Panc1 (cell line): ENCODE data around the gene RNF115. TPM values are rescaled to one million over a fixed set of nuclear protein-coding genes. Genes with fewer than 3 reads are reported as not detected.

Source experiments
- ATAC-seq: fragments of 200-7000 bp; cut with Tn5 transposase; 2 replicates; pipeline ENCODE4 v1.9.1; 2020; ENCODE audit warnings: mild to moderate bottlenecking, moderate library complexity
- BruUV-seq: library from RNA; stranded (reverse); fragments of 400-500 nt; replicated peaks from 2 replicates; lab custom pipeline; 2021; lab: Mats Ljungman, UMichigan
- CTCF ChIA-PET: fragments of 300-600 bp; sonication (Branson Sonifier 250); formaldehyde crosslinking; loops from one replicate; lab custom pipeline; 2022; ENCODE audit warnings: antibody characterized with exemption; lab: Charles Lee
- POLR2A ChIA-PET: fragments of 300-600 bp; sonication (Branson Sonifier 250); formaldehyde crosslinking; loops from one replicate; lab custom pipeline; 2022; ENCODE audit warnings: antibody characterized with exemption; lab: Charles Lee
- DNase-seq: peaks from one replicate; pipeline ENCODE4 v3.0.0-alpha.2; 2010; ENCODE audit warnings: low read depth, low spot score
- H3K27ac ChIP-seq: 2 replicates; pipeline ENCODE4 v1.5.1; 2011; ENCODE audit warnings: mild to moderate bottlenecking, low read length, inconsistent platforms
- H3K27me3 ChIP-seq: fragments of 200-500 bp; sonication (Bioruptor generic); 2 replicates; pipeline ENCODE4 v1.6.0; 2014; ENCODE audit warnings: low read length, inconsistent platforms; ENCODE audit not compliant: control insufficient read depth, insufficient read depth
- H3K36me3 ChIP-seq: fragments of 200-500 bp; sonication (Bioruptor generic); 2 replicates; pipeline ENCODE4 v1.5.1; 2014; ENCODE audit warnings: inconsistent platforms, mild to moderate bottlenecking, low read length, moderate library complexity; ENCODE audit not compliant: control insufficient read depth, insufficient read depth
- H3K4me1 ChIP-seq: 2 replicates; pipeline ENCODE4 v1.5.1; 2011; ENCODE audit warnings: inconsistent platforms, mild to moderate bottlenecking, low read length, moderate library complexity; ENCODE audit not compliant: control insufficient read depth, insufficient read depth
- H3K4me3 ChIP-seq, 2 experiments: 2 replicates each; pipeline ENCODE4 v1.5.1; 2011 to 2012; ENCODE audit warnings: low read depth in 2 of 2, low read length in 2 of 2, mild to moderate bottlenecking in 2 of 2, inconsistent platforms in 1 of 2, moderate library complexity in 1 of 2
- H3K9me3 ChIP-seq: fragments of 200-500 bp; sonication (Bioruptor generic); 2 replicates; pipeline ENCODE4 v1.5.1; 2014; ENCODE audit warnings: low read depth, mild to moderate bottlenecking, inconsistent platforms, low read length, moderate library complexity; ENCODE audit not compliant: control insufficient read depth, insufficient read depth
- POLR2AphosphoS5 ChIP-seq: IDR thresholded peaks from 2 replicates; pipeline ENCODE4 v1.6.1; 2012; ENCODE audit warnings: mild to moderate bottlenecking, low read depth, low read length, moderate library complexity
- SIN3A ChIP-seq: IDR thresholded peaks from 2 replicates; pipeline ENCODE4 v1.6.1; 2012; ENCODE audit warnings: low read depth, mild to moderate bottlenecking, low read length, moderate library complexity, borderline replicate concordance; ENCODE audit not compliant: insufficient read depth
- TCF7L2 ChIP-seq: IDR thresholded peaks from 2 replicates; pipeline ENCODE4 v1.6.1; 2011; ENCODE audit warnings: mild to moderate bottlenecking, low read depth, low read length, inconsistent platforms
- in situ Hi-C: cut with HindIII; loops from 2 replicates; pipeline ENCODE4 v1.10.0; 2016; ENCODE audit warnings: low sequenced_read_pairs, low pct_unique_long_range_greater_than_20kb
- intact Hi-C: fragments of 100-400 bp; cut with micrococcal nuclease; formaldehyde crosslinking; loops from one replicate; pipeline ENCODE4 v1.10.0; 2022; ENCODE audit not compliant: unreplicated experiment
- total RNA-seq: library from RNA; stranded (reverse); gene quantifications from one replicate; pipeline ENCODE4 v1.2.1, GENCODE V29; 2021; ENCODE audit not compliant: unreplicated experiment
- TF ChIP-seq, protein P1 (sequence below): fragments of 450-650 bp; IDR thresholded peaks from 2 replicates; pipeline ENCODE4 v1.5.1; 2017; ENCODE audit warnings: mild to moderate bottlenecking
- TF ChIP-seq, protein P2 (sequence below), 2 experiments: IDR thresholded peaks; 2 replicates each; pipeline ENCODE4 v1.6.1; 2011 to 2012; ENCODE audit warnings: low read depth in 2 of 2, control low read depth in 1 of 2, low read length in 1 of 2, mild to moderate bottlenecking in 1 of 2, moderate library complexity in 1 of 2; ENCODE audit not compliant: insufficient read depth in 1 of 2

Gene RNF115
- total RNA-seq, 1 experiment from 2014 or later = 14.5 TPM

DNA sequence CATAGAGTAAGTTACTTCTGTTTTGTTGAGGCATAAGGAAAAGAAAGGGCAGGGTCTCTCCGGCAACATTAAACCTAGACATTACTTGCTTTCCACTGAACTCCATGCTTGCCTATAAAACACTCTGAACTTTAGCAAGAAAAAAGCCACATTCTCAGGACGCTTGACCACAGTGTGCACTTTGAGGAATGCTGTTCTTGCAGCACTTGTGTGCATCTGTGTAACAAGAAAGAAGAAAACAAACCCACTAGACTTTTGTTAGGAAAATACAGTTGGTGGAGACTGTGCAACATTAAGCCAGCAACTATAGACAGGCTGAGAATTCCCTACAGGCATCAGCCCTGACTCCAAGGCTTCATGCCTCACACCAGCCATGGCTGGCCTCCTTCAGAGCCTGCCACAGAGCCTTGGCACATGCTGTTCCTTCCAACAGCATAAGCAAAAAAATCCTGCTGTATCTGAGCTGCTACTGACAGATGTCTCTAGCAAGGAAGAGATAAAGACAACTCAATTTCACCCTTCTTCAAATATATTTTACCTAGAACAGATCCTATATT lies 122.5 kb downstream of the RNF115 start:
- H3K9me3 ChIP-seq = no peaks in the 10 kb centered on the region
- TF ChIP-seq, protein P1, sequence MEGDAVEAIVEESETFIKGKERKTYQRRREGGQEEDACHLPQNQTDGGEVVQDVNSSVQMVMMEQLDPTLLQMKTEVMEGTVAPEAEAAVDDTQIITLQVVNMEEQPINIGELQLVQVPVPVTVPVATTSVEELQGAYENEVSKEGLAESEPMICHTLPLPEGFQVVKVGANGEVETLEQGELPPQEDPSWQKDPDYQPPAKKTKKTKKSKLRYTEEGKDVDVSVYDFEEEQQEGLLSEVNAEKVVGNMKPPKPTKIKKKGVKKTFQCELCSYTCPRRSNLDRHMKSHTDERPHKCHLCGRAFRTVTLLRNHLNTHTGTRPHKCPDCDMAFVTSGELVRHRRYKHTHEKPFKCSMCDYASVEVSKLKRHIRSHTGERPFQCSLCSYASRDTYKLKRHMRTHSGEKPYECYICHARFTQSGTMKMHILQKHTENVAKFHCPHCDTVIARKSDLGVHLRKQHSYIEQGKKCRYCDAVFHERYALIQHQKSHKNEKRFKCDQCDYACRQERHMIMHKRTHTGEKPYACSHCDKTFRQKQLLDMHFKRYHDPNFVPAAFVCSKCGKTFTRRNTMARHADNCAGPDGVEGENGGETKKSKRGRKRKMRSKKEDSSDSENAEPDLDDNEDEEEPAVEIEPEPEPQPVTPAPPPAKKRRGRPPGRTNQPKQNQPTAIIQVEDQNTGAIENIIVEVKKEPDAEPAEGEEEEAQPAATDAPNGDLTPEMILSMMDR = no peak
- TF ChIP-seq TCF7L2 (no peak), SIN3A (no peak), POLR2AphosphoS5 (no peak)
- TF ChIP-seq, protein P2, sequence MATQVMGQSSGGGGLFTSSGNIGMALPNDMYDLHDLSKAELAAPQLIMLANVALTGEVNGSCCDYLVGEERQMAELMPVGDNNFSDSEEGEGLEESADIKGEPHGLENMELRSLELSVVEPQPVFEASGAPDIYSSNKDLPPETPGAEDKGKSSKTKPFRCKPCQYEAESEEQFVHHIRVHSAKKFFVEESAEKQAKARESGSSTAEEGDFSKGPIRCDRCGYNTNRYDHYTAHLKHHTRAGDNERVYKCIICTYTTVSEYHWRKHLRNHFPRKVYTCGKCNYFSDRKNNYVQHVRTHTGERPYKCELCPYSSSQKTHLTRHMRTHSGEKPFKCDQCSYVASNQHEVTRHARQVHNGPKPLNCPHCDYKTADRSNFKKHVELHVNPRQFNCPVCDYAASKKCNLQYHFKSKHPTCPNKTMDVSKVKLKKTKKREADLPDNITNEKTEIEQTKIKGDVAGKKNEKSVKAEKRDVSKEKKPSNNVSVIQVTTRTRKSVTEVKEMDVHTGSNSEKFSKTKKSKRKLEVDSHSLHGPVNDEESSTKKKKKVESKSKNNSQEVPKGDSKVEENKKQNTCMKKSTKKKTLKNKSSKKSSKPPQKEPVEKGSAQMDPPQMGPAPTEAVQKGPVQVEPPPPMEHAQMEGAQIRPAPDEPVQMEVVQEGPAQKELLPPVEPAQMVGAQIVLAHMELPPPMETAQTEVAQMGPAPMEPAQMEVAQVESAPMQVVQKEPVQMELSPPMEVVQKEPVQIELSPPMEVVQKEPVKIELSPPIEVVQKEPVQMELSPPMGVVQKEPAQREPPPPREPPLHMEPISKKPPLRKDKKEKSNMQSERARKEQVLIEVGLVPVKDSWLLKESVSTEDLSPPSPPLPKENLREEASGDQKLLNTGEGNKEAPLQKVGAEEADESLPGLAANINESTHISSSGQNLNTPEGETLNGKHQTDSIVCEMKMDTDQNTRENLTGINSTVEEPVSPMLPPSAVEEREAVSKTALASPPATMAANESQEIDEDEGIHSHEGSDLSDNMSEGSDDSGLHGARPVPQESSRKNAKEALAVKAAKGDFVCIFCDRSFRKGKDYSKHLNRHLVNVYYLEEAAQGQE (IDR thresholded peaks at IDR 0.05; ENCODE audit: insufficient read depth in 1 of 2, low read depth in 2 of 2, low read length in 1 of 2) = no peak
- H3K4me1 ChIP-seq = no peaks in the 10 kb centered on the region
- H3K36me3 ChIP-seq = no peaks in the 10 kb centered on the region
- DNase-seq (no peak), ATAC-seq (peak; percentile 65; the same call in 1 of the 2 replicates)
- H3K4me3 ChIP-seq = no peak overlapping the region
- H3K27me3 ChIP-seq = no peaks in the 10 kb centered on the region
- POLR2A ChIA-PET = no interaction called here
- intact Hi-C loops (no loop called here), in situ Hi-C loops (no loop called here)
- no TSS peak for BruUV-seq
- H3K27ac ChIP-seq = no peak overlapping the region
- CTCF ChIA-PET = no interaction called here

DNA sequence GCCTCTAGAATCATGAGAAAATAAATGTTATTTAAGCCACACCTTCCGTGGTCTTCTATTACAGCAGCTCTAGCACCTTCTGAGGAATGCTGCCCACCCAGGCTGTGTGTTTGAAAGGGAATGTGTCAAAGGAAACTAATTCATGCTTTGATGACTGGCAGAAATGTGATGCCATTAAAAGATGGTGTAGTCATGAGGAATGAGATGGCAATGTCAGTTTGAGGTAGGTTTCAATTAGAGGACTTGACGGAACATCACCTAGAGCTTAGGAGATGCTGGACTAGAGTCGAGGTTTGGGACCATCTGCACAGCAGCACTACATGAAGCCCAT lies 127.3 kb downstream of the RNF115 start:
- TF ChIP-seq TCF7L2 (no peak), POLR2AphosphoS5 (no peak), SIN3A (no peak)
- TF ChIP-seq, protein P1 = no peak
- TF ChIP-seq, protein P2 (IDR thresholded peaks at IDR 0.05; ENCODE audit: insufficient read depth in 1 of 2, low read depth in 2 of 2, low read length in 1 of 2) = no peak
- no peak overlapping the region for H3K4me3 ChIP-seq
- intact Hi-C loops = no loop called here
- no TSS peak for BruUV-seq
- no peaks in the 10 kb centered on the region for H3K4me1 ChIP-seq
- DNase-seq = no peak
- no peaks in the 10 kb centered on the region for H3K27me3 ChIP-seq
- H3K36me3 ChIP-seq = no peaks in the 10 kb centered on the region
- ChIA-PET CTCF (no interaction called here), POLR2A (no interaction called here)
- H3K9me3 ChIP-seq = no peaks in the 10 kb centered on the region
- no peak for ATAC-seq
- no peak overlapping the region for H3K27ac ChIP-seq
- in situ Hi-C loops = no loop called here
